SK-N-SH (cell line): Measurements from ENCODE around the gene ADGRL3. TPM values are rescaled to one million over a fixed set of nuclear protein-coding genes. Genes with fewer than 3 reads are reported as not detected.

Experiments used
- CTCF ChIA-PET: fragments of 300-600, 350-600 bp; formaldehyde crosslinking; extraction: SDS; loops from one replicate; lab custom pipeline; 2021; lab: Yijun Ruan, JAX
- POLR2A ChIA-PET: fragments of 350-600 bp; sonication (Branson Sonifier 250); formaldehyde crosslinking; extraction: SDS; loops from one replicate; lab custom pipeline; 2020; ENCODE audit warnings: antibody characterized with exemption, inconsistent platforms; lab: Yijun Ruan, JAX
- DNase-seq: peaks from one replicate; pipeline ENCODE4 v3.0.0; 2012
- H2AFZ ChIP-seq: fragments of 200-600 bp; sonication (generic); 2 replicates; pipeline ENCODE4 v1.8.1; 2016; ENCODE audit warnings: antibody characterized with exemption, mild to moderate bottlenecking, low read depth
- H3F3A ChIP-seq: fragments of 200-600 bp; sonication (generic); replicated peaks from 2 replicates; pipeline ENCODE3; 2016; ENCODE audit warnings: antibody characterized with exemption, mild to moderate bottlenecking; ENCODE audit not compliant: insufficient read depth
- H3K27ac ChIP-seq, 2 experiments: fragments of 200-500 bp in 1 of 2; fragments of 200-600 bp in 1 of 2; sonication (Bioruptor generic) in 1 of 2; sonication (generic), shearing (Covaris generic) in 1 of 2; 2 replicates each; pipeline versions ENCODE4 v1.5.1 to v1.6.1; 2014 to 2016; ENCODE audit warnings: low read depth in 2 of 2, inconsistent platforms in 1 of 2, low read length in 1 of 2, mild to moderate bottlenecking in 1 of 2, mixed read lengths in 1 of 2
- H3K27me3 ChIP-seq: fragments of 200-600 bp; sonication (generic), shearing (Covaris generic); 2 replicates; pipeline ENCODE4 v1.6.1; 2016; ENCODE audit warnings: mixed run types; ENCODE audit not compliant: insufficient read depth
- H3K36me3 ChIP-seq, 2 experiments: fragments of 200-500 bp in 1 of 2; fragments of 200-600 bp in 1 of 2; sonication (Bioruptor generic) in 1 of 2; sonication (generic) in 1 of 2; replicated peaks in 1 of 2; 2 replicates each; pipeline versions ENCODE3 to v1.5.1; 2014 to 2016; ENCODE audit warnings: low read length in 1 of 2, mild to moderate bottlenecking in 1 of 2; ENCODE audit not compliant: insufficient read depth in 2 of 2, control insufficient read depth in 1 of 2
- H3K4me1 ChIP-seq, 2 experiments: fragments of 200-500 bp in 1 of 2; fragments of 200-600 bp in 1 of 2; sonication (Bioruptor generic) in 1 of 2; sonication (generic), shearing (Covaris generic) in 1 of 2; 2 replicates each; pipeline versions ENCODE4 v1.5.1 to v1.6.1; 2014 to 2016; ENCODE audit warnings: low read depth in 1 of 2, low read length in 1 of 2, mixed run types in 1 of 2; ENCODE audit not compliant: insufficient read depth in 2 of 2, control insufficient read depth in 1 of 2
- H3K4me2 ChIP-seq: fragments of 200-600 bp; sonication (generic), shearing (Covaris generic); 2 replicates; pipeline ENCODE4 v1.6.1; 2017; ENCODE audit warnings: mixed run types
- H3K4me3 ChIP-seq, 2 experiments: fragments of 200-500 bp in 1 of 2; fragments of 200-600 bp in 1 of 2; sonication (Bioruptor generic) in 1 of 2; sonication (generic), shearing (Covaris generic) in 1 of 2; 2 replicates each; pipeline versions ENCODE4 v1.5.1 to v1.8.1; 2014 to 2016; ENCODE audit warnings: low read depth in 2 of 2, inconsistent platforms in 1 of 2, low read length in 1 of 2, mild to moderate bottlenecking in 1 of 2, mixed read lengths in 1 of 2, moderate library complexity in 1 of 2
- H3K79me2 ChIP-seq: fragments of 200-600 bp; sonication (generic); 2 replicates; pipeline ENCODE4 v1.8.1; 2017; ENCODE audit warnings: mild to moderate bottlenecking; ENCODE audit not compliant: insufficient read depth
- H3K9ac ChIP-seq: fragments of 200-600 bp; sonication (generic); 2 replicates; pipeline ENCODE4 v1.6.1; 2017; ENCODE audit warnings: mixed run types
- H3K9me2 ChIP-seq: fragments of 200-600 bp; sonication (generic); 2 replicates; pipeline ENCODE4 v1.6.1; 2017; ENCODE audit warnings: mixed run types
- H3K9me3 ChIP-seq: fragments of 200-600 bp; sonication (generic); 2 replicates; pipeline ENCODE4 v1.6.1; 2017; ENCODE audit warnings: mixed run types, mild to moderate bottlenecking, moderate library complexity
- H4K20me1 ChIP-seq: fragments of 200-600 bp; sonication (generic); 2 replicates; pipeline ENCODE4 v1.6.1; 2017; ENCODE audit warnings: mild to moderate bottlenecking, mixed run types; ENCODE audit not compliant: insufficient read depth
- CHD2 ChIP-seq: fragments of 150-350 bp; IDR thresholded peaks from 2 replicates; pipeline ENCODE4 v1.6.1; 2018; ENCODE audit warnings: low read length; ENCODE audit not compliant: partially characterized antibody
- CTCF ChIP-seq: fragments of 200-600 bp; sonication (generic); IDR thresholded peaks from 2 replicates; pipeline ENCODE4 v1.6.1; 2017; ENCODE audit warnings: antibody characterized with exemption, mild to moderate bottlenecking, moderate library complexity
- ELF1 ChIP-seq: IDR thresholded peaks from 2 replicates; pipeline ENCODE4 v1.4.0; 2012
- EP300 ChIP-seq, 2 experiments: IDR thresholded peaks; 2 replicates each; pipeline versions ENCODE4 v1.4.0 to v1.6.1; 2012; ENCODE audit warnings: borderline replicate concordance in 1 of 2, low read depth in 1 of 2, low read length in 1 of 2
- FOXJ3 ChIP-seq: sonication (generic); formaldehyde crosslinking; IDR thresholded peaks from 2 replicates; pipeline ENCODE4 v1.5.1; 2020; ENCODE audit warnings: mild to moderate bottlenecking, missing genetic modification reagents
- GATA2 ChIP-seq: sonication (generic); formaldehyde crosslinking; IDR thresholded peaks from 2 replicates; pipeline ENCODE4 v1.5.0; 2020; ENCODE audit warnings: mild to moderate bottlenecking, missing genetic modification reagents
- MXI1 ChIP-seq: IDR thresholded peaks from 2 replicates; pipeline ENCODE4 v1.6.1; 2012; ENCODE audit warnings: mild to moderate bottlenecking, low read depth, low read length, improper control_type of control experiment
- NRF1 ChIP-seq: IDR thresholded peaks from 2 replicates; pipeline ENCODE4 v1.6.1; 2012; ENCODE audit warnings: low read depth, mild to moderate bottlenecking, low read length
- POLR2AphosphoS5 ChIP-seq: IDR thresholded peaks from 2 replicates; pipeline ENCODE4 v1.6.1; 2012; ENCODE audit warnings: low read depth, low read length
- RAD21 ChIP-seq: IDR thresholded peaks from 2 replicates; pipeline ENCODE4 v1.6.1; 2012; ENCODE audit warnings: mild to moderate bottlenecking, low read length
- RCOR1 ChIP-seq: fragments of 150-350 bp; IDR thresholded peaks from 2 replicates; pipeline ENCODE4 v1.6.1; 2017; ENCODE audit warnings: antibody characterized with exemption, low read length
- RFX5 ChIP-seq: IDR thresholded peaks from 2 replicates; pipeline ENCODE4 v1.6.1; 2012; ENCODE audit warnings: mild to moderate bottlenecking, improper control_type of control experiment, low read length
- RXRA ChIP-seq: IDR thresholded peaks from 2 replicates; pipeline ENCODE4 v1.4.0; 2012; ENCODE audit warnings: low read depth, mild to moderate bottlenecking, borderline replicate concordance
- SIN3A ChIP-seq: IDR thresholded peaks from 2 replicates; pipeline ENCODE4 v1.6.1; 2012; ENCODE audit warnings: low read depth, mild to moderate bottlenecking, low read length, moderate library complexity, borderline replicate concordance
- TCF12 ChIP-seq: IDR thresholded peaks from 2 replicates; pipeline ENCODE4 v1.4.0; 2012
- TEAD4 ChIP-seq: IDR thresholded peaks from 2 replicates; pipeline ENCODE4 v1.4.0; 2012; ENCODE audit warnings: mild to moderate bottlenecking, borderline replicate concordance; ENCODE audit not compliant: insufficient read depth
- USF2 ChIP-seq: fragments of 150-350 bp; IDR thresholded peaks from 2 replicates; pipeline ENCODE4 v1.6.1; 2017; ENCODE audit warnings: antibody characterized with exemption, low read length, low read depth, borderline replicate concordance
- YY1 ChIP-seq: IDR thresholded peaks from 2 replicates; pipeline ENCODE4 v1.4.0; 2012; ENCODE audit warnings: low read depth, mild to moderate bottlenecking
- ZBTB33 ChIP-seq: IDR thresholded peaks from 2 replicates; pipeline ENCODE4 v1.4.0; 2012; ENCODE audit warnings: low read depth, borderline replicate concordance
- polyA plus RNA-seq, 3 experiments: library from polyadenylated mRNA; depleted of rRNA; stranded (reverse); fragments of >200 nt; gene quantifications; 2 replicates each; pipeline ENCODE4 v1.2.3, GENCODE V29; 2012

Gene ADGRL3
- polyA plus RNA-seq, 1 of the 3 experiments (the other 2 are of a cell fraction): 0.03 TPM

- no peak for DNase-seq
- Histone ChIP-seq H4K20me1 (no peaks in the 10 kb centered on the region), H3K9ac (no peak overlapping the region)
Observed at GRCh38 chr4:61428950-61429349, 228.8 kb downstream of the ADGRL3 start.

More at GRCh38 chr4:61428950-61429349, 228.8 kb downstream of the ADGRL3 start:
- Histone ChIP-seq H3K9me3 (no peaks in the 10 kb centered on the region), H3K27ac (no peak overlapping the region), H3K4me1 (no peaks in the 10 kb centered on the region), H3K27me3 (no peaks in the 10 kb centered on the region), H3F3A (no peaks in the 10 kb centered on the region), H3K36me3 (no peaks in the 10 kb centered on the region), H3K4me2 (no peak overlapping the region), H3K4me3 (no peak overlapping the region), H3K9me2 (no peaks in the 10 kb centered on the region), H3K79me2 (no peaks in the 10 kb centered on the region), H2AFZ (no peak overlapping the region)
- ChIA-PET POLR2A (no interaction called here), CTCF (interaction anchor here (0.6 to 0.7 kb wide), 2 partner anchors 71 to 283 kb away, joined by 3 read pairs; no protein-coding TSS in a partner anchor)
- TF ChIP-seq POLR2AphosphoS5 (no peak), RFX5 (no peak), CTCF (no peak), YY1 (no peak), ELF1 (no peak), TCF12 (no peak), RCOR1 (no peak), MXI1 (no peak), ZBTB33 (no peak), TEAD4 (no peak), RAD21 (no peak), GATA2 (CRISPR knock-in tag) (no peak), NRF1 (no peak), CHD2 (no peak), RXRA (no peak), FOXJ3 (no peak), SIN3A (no peak), USF2 (no peak), EP300 (IDR thresholded peaks at IDR 0.05; ENCODE audit: borderline replicate concordance in 1 of 2, low read depth in 1 of 2, low read length in 1 of 2) (no peak)
- TF ChIP-seq, all 33 proteins: peak for 0
